ENCODE data around the gene COLEC12.

The COLEC12 gene

DNA sequence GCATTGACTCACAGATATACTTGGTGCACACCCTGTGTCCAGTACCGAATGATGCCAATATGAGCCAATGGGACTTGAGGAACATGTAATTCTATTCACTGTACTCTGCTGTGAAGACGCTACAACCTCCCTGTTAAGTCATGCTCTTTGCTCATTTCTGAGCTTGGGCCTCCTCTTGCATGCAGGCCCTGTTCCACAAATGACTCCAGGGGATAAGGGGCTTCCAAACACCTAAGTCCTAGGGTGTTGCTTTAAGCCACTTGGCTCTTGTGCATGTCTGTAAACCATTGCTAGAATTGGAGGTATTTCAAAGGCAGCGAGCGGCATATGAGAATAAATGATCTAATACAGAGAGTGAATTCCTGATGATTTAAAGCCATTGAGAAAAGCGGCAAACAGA, 126.7 kb downstream of the COLEC12 start:
- Mint-ChIP-seq H3K9me3 (no peaks in the 10 kb centered on the region), H3K27me3 (no peaks in the 10 kb centered on the region), H3K4me3 (no peak overlapping the region), H3K4me1 (no peaks in the 10 kb centered on the region), H3K27ac (no peak overlapping the region), H3K36me3 (no peaks in the 10 kb centered on the region)
- CTCF ChIA-PET, result no interaction called here
- DNase-seq, result no peak

DNA sequence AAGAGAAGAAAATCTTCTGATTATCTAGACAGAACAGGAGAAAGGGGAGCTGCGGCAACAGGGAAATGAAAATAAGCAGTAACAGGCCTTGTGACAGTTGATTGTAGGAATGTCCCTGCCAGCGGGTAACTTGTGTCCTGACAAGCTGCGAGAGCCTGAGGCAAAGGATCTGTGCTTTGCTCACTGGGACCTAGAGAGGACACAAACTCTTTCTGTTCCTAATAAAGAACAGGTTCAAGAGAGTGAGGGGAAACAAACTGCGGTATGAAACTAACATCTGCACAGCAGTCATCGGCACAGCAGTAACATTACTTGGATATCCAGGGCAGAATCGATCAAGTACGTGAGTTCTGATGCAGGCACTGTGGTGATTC, 128.9 kb downstream of the COLEC12 start:
- CTCF ChIA-PET, result no interaction called here
- H3K36me3 Mint-ChIP-seq, result no peaks in the 10 kb centered on the region
- no peaks in the 10 kb centered on the region for H3K9me3 Mint-ChIP-seq
- no peaks in the 10 kb centered on the region for H3K27me3 Mint-ChIP-seq
- DNase-seq, result no peak
- no peaks in the 10 kb centered on the region for H3K4me1 Mint-ChIP-seq
- H3K4me3 Mint-ChIP-seq, result no peak overlapping the region
- no peak overlapping the region for H3K27ac Mint-ChIP-seq

DNA sequence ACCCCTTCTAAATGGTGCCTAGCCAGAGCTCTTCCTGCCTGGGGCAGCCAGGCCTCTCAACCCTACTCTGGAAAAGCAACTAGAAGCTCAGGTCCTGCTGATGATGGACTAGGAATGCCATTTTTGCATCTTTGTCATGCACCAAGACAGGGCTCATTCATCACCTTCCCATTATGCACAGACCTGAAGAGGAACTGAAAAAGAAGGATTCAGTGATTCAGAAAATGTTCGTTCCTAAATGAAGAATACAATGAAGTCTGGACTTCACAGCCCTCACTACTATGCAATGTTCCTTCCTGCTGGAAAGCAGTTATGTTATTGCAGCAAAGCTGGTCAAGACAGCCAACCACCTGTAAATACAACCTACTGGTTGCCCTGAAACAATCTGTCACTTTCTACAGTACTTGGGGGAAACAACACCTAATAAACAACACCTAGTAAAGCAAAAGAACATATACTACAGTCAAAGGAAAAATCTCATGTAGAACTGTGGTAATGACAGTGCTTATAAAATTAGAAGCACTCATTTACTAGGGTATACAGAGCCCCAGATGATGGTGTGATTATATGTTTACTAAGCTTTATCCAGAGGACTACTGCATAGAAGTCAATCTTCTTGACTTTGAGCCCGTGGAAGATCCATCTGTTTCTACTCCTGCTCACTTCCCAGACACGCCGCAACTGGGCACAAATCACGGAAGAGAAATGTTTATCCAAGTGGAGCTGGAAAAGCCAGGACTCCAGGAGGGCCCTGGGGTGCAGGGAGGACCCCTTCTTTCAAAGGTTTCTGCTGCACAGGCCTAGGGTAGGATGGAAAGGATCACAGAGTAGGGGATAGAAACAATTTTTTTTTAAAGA, 129.5 kb downstream of the COLEC12 start:
- Mint-ChIP-seq H3K4me3 (no peak overlapping the region), H3K9me3 (no peaks in the 10 kb centered on the region), H3K27ac (no peak overlapping the region), H3K4me1 (no peaks in the 10 kb centered on the region), H3K27me3 (no peaks in the 10 kb centered on the region), H3K36me3 (no peaks in the 10 kb centered on the region)
- CTCF ChIA-PET, result no interaction called here
- DNase-seq, result no peak

DNA sequence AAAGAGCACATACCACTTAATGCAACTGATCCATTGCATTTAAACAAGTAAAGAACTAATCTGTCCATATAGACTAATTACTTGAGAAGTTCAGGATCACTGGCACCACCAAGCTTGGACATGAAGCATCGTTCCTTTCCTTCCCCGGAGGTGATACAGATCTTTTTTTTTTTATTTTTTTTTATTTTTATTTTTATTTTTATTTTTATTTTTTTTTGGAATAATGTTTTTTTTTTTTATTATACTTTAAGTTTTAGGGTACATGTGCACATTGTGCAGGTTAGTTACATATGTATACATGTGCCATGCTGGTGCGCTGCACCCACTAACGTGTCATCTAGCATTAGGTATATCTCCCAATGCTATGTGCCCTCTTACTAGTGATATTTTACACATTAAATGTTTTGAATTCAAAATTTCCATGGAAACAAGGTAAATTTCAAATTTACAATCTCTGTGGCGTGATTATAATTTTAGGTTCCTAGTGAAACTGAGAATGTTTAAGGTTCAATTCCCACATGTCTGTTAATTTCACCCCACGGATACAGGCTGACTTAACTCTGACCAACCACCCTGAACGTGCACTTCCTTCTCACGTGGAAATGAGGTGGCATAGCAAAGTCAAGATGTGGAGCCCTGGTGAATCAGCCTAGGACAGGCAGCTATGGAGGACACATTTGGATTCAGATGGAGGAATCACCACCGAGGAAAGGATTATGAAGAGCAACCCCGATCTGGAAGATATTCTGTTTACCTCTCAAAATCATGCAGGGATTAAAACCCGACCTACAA, 131.1 kb downstream of the COLEC12 start:
- no peak for DNase-seq
- Mint-ChIP-seq H3K27ac (no peak overlapping the region), H3K9me3 (no peaks in the 10 kb centered on the region), H3K4me1 (no peaks in the 10 kb centered on the region), H3K4me3 (no peak overlapping the region), H3K36me3 (no peaks in the 10 kb centered on the region), H3K27me3 (no peaks in the 10 kb centered on the region)
- CTCF ChIA-PET, result no interaction called here

DNA sequence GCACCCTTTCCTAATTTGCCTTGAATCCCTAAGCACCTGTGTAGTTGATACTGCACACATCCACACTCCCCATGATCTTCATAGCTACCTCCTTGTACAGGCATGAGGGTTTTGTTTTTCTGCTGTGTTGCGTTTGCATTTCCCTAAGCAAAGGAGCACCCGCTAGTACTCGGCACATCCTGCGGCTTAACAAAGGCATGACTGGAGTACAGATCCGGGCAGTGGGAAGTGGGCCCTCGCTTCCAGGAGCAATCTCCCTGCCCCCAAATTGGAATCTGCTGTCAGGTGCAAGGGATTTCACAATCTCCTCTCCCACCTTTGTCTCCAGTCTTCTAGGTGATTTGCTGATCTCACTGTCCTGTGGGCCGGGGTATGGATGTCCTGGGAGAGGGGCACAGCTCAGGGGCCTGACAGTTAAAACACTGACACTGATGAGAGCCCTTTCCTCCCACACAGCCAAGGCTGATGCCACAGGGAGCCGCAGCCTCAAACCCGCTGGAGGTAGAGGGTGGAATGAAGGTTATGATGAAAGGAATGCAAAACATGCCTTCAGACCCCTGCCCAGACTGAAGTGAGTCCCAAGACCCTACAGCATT, 133.9 kb downstream of the COLEC12 start:
- CTCF ChIA-PET, result no interaction called here

DNA sequence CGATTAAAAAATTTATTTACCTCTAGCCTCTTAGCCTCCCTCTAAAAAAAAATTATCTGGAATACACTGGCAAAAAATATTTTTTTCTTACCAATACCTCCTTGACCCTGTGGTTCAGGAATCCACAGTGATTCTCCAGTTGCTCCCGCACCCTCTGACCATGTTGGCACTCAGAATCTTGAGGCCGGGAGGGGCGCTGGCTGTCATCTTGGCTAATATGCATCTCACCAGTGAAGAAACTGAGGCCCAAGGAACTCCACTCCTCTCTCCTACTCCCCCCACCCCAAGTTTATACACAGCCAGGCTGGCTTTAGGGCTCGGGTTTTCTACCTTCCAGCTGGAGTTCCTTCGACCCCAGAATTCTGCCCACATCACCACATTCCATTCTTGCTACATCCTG, 134.8 kb downstream of the COLEC12 start:
- no peak for DNase-seq
- no peaks in the 10 kb centered on the region for H3K4me1 Mint-ChIP-seq
- CTCF ChIA-PET, result no interaction called here
- no peak overlapping the region for H3K27ac Mint-ChIP-seq
- H3K27me3 Mint-ChIP-seq, result peaks cover 4% of the 10 kb centered on the region
- no peak overlapping the region for H3K4me3 Mint-ChIP-seq
- no peaks in the 10 kb centered on the region for H3K36me3 Mint-ChIP-seq
- H3K9me3 Mint-ChIP-seq, result no peaks in the 10 kb centered on the region

More for the DNA sequence above, 133.9 kb downstream of the COLEC12 start:
- no peak overlapping the region for H3K4me3 Mint-ChIP-seq
- H3K36me3 Mint-ChIP-seq, result no peaks in the 10 kb centered on the region
- no peaks in the 10 kb centered on the region for H3K4me1 Mint-ChIP-seq
- H3K27me3 Mint-ChIP-seq, result peaks cover 4% of the 10 kb centered on the region
- no peak for DNase-seq
- no peaks in the 10 kb centered on the region for H3K9me3 Mint-ChIP-seq
- H3K27ac Mint-ChIP-seq, result no peak overlapping the region

DNA sequence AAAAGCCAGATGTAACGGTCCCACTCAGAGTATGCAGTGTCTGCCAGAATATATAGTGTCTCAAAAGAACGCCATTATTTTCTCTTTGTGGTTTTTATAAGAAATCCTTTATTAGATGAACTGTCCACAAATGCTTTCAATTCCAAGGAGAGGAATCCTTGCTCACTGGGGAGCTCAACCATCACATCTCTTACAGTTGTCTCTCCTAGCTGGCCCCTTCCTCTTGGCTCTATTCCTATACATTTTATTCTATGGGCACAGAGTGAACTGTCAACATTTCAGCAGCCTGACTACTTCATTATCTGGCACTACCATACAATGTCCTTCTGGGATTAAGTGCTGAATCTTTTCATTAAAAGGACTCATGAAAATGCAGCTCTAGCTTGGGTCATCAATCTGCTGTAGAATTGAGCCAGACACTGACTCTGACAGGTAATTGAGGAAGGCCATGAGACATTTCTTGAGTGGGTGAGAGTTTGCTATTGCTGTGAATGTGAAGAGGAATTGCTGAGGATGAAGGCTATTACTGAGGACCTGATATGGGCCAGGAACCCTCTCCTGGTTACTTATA, 136.2 kb downstream of the COLEC12 start:
- Mint-ChIP-seq H3K27ac (no peak overlapping the region), H3K36me3 (no peaks in the 10 kb centered on the region), H3K4me1 (no peaks in the 10 kb centered on the region), H3K4me3 (no peak overlapping the region), H3K27me3 (peaks cover 4% of the 10 kb centered on the region), H3K9me3 (no peaks in the 10 kb centered on the region)
- CTCF ChIA-PET, result no interaction called here
- DNase-seq, result no peak

DNA sequence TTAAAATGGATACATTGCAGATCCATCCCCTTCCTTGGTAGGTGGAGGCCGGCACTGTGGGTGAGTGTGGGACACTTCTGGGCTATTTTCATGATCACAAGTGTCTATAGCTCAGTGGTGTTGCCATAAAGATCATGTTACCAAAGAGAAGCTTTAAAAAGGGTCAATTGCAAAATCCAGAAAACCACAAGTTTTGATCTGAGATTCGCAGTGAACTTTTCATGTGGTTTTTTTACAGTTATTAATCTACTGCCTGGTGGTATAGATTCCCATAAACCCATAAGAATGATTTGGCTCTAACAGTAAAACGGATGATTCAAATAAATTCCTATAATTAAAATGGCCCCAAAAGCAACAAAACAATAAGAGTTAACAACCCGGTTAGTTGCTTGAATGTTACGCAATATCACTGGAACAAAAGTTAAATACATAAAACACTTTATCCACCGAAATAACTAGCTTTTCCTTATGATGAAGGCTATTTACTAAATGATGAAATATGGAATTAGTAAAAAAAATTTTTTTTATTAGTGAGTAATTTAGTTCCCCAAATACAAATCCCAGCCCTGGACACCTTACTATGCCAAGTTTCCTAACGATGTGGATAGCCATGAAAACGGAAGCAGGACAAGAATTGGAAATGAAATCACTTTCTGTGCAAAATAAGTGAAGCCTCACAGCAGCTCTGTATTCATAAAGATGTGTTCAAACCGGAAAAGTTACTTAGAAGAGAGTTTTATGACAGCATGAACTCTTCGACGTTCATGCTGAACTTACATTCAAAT, 137.0 kb downstream of the COLEC12 start:
- H3K27ac Mint-ChIP-seq, result no peak overlapping the region
- H3K36me3 Mint-ChIP-seq, result no peaks in the 10 kb centered on the region
- no peaks in the 10 kb centered on the region for H3K4me1 Mint-ChIP-seq
- H3K4me3 Mint-ChIP-seq, result no peak overlapping the region
- no peaks in the 10 kb centered on the region for H3K9me3 Mint-ChIP-seq
- H3K27me3 Mint-ChIP-seq, result peaks cover 4% of the 10 kb centered on the region
- CTCF ChIA-PET, result no interaction called here
- DNase-seq, result no peak

DNA sequence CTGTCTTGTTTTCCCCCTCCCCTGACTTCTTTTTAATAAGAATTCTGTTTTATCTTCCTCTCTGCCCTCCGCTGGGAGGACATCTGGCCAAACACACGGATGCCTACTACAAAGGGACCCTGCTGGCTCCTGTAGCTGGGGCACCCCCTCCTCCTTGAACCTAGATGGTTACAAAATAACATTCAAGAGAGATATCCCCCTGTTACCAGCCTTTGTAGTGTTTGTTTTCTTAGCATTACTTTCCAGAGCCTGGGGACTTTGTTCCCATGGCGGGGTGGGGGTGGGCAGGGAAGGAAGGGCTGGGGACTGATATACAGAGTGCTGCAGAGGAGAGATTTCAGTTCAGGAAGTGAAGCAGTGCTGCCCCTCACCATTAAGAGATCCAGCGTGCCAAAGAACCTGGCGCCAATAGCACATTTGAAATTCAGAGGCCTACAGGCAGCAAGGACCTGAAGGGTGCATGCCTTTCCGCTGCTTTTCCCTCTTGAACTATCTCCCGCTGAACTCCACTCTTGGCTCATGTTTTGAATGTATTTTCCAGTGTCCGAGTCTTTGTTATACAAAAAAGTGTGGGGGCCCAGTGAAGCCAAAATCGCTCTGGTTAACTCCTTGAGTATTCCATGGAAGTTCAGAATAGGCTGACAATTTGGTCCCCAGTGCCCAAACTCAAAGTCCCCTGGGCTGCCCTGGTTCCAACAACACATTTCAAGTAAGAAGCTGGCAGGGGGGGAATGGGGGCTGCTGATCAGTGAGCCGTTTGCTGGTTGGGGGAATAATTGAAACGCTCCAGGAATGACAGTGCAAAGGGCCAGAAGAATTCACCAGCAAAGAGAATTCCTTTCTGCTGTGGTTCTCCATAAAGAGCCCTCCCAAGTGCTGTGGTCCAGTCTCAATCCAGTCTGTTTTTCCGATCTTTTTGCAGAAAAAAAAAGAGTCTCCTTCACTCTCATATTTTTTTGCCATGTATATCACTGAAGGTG, 137.9 kb downstream of the COLEC12 start:
- no peaks in the 10 kb centered on the region for H3K9me3 Mint-ChIP-seq
- H3K4me3 Mint-ChIP-seq, result no peak overlapping the region
- no peak overlapping the region for H3K27ac Mint-ChIP-seq
- H3K36me3 Mint-ChIP-seq, result no peaks in the 10 kb centered on the region
- no peak for DNase-seq
- CTCF ChIA-PET, result no interaction called here
- H3K4me1 Mint-ChIP-seq, result no peaks in the 10 kb centered on the region
- peaks cover 4% of the 10 kb centered on the region for H3K27me3 Mint-ChIP-seq

DNA sequence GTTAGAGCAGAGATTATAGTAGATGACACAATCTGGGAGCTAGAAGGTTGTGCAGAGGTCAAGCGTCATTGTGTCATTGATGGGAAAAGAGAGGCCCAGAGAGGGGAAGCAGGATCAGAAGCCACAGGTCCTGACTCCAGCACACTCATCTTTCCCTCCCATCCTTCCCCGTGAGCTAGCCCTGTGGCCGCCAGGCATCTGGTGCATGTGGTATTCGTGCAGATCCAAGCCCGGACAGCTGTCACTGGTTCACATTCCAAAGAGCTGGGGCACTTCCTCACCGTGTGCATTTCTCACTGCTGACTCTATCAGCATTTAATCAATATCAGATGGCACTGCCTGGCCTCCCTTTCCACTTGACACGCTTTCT, 138.6 kb downstream of the COLEC12 start:
- DNase-seq, result no peak
- Mint-ChIP-seq H3K27ac (no peak overlapping the region), H3K4me3 (no peak overlapping the region), H3K27me3 (peaks cover 4% of the 10 kb centered on the region), H3K36me3 (no peaks in the 10 kb centered on the region), H3K4me1 (no peaks in the 10 kb centered on the region), H3K9me3 (no peaks in the 10 kb centered on the region)
- CTCF ChIA-PET, result no interaction called here

DNA sequence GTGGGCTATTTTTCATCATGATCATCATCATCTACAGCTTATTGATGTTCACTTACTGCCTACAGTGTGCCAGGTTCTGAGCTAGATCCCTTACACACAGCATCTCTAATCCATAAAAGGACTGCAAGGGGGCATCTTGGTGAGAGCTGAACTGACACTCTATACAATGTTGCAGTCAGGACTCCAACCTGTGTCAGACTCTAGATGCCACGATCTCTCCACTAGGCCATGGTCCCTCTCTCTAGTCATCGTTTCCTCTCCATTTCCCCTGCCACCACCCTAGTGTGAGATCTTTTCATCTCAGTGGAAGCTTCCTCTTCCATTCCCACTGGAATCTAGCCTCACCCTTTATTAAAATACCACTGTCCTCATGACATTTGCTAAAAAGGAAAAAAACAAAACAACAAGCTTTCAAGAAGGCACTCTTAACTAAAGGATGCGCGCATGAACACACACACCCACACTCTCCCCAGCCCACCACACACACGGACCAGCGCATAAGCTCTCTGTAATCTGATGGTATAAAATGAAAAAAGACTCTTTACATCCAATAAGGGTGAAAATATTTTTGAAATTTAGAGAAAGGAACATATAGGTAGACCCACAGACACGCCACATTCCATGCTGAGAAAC, 139.3 kb downstream of the COLEC12 start:
- no peak for DNase-seq
- H3K36me3 Mint-ChIP-seq, result no peaks in the 10 kb centered on the region
- no peaks in the 10 kb centered on the region for H3K4me1 Mint-ChIP-seq
- no peak overlapping the region for H3K4me3 Mint-ChIP-seq
- H3K27ac Mint-ChIP-seq, result no peak overlapping the region
- CTCF ChIA-PET, result no interaction called here
- no peaks in the 10 kb centered on the region for H3K9me3 Mint-ChIP-seq
- H3K27me3 Mint-ChIP-seq, result peaks cover 4% of the 10 kb centered on the region

DNA sequence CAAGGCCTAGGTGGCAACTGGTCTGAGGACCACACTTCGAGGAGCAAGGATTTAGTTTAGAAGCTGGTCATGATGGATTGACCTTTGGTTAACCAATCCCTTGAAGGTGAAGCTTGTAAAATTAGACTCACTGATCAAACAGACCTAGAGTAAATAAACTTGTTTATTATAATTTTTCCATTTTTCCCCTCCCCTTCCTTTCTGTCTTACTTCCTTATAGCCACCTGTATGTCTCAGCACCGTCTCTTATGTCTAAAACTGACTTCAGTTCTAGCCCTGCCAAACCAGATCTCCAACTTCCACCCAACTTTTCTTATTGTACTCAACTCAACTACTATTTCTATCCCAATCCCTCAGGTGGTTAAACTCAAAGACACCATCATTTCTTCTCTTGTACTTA, 139.8 kb downstream of the COLEC12 start:
- H3K36me3 Mint-ChIP-seq, result no peaks in the 10 kb centered on the region
- CTCF ChIA-PET, result no interaction called here

DNA sequence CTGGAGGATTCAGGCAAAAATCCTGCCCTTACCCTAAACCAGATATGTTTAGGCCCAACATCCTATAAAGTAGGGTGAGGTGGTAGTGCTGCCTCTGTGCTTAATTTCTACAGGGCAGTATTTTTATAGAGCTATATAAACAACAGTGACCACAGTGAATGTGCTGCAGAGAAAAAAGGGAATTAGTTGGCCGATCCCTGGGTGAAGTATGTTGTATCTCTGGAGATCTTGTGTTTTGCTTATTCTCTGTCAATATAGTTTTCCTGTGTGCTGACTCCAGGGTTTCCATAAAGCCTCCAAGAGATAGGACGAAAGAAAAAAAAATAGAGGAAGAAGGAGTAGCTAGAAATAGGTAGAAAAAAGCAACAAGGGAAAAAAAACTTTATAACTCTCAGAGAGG, 143.7 kb downstream of the COLEC12 start:
- Mint-ChIP-seq H3K4me1 (no peaks in the 10 kb centered on the region), H3K4me3 (no peak overlapping the region), H3K27ac (no peak overlapping the region), H3K9me3 (no peaks in the 10 kb centered on the region), H3K27me3 (peaks cover 11% of the 10 kb centered on the region), H3K36me3 (no peaks in the 10 kb centered on the region)
- CTCF ChIA-PET, result interaction anchor here (0.7 kb wide), 1 partner anchor 121 kb away, joined by 3 read pairs; no protein-coding TSS in a partner anchor
- no peak for DNase-seq

More for the DNA sequence above, 139.8 kb downstream of the COLEC12 start:
- Mint-ChIP-seq H3K9me3 (no peaks in the 10 kb centered on the region), H3K4me1 (no peaks in the 10 kb centered on the region), H3K27me3 (peaks cover 4% of the 10 kb centered on the region), H3K4me3 (no peak overlapping the region), H3K27ac (no peak overlapping the region)
- DNase-seq, result no peak
